ENCODE data around the gene OR3A2.

DNA sequence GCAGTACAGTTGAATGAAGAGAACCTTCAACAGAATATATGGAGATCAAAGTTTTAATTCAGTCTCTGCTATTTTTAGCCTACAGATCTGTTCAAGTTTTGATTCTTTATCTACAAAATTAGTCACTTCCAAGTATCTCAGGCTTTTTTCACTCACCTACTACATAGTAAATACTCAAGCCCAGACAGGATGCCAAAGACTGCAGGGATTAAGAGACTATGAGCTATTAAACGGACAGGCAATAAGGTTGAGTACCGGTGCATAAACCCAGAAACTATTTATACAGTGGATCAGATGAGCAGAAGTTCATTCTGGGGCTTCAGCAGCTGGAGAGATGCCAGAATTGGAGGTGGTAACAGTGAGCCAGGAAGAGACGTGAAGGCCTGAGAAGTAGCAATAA, 69.3 kb downstream of the OR3A2 start:
- TF ChIP-seq, protein P1, sequence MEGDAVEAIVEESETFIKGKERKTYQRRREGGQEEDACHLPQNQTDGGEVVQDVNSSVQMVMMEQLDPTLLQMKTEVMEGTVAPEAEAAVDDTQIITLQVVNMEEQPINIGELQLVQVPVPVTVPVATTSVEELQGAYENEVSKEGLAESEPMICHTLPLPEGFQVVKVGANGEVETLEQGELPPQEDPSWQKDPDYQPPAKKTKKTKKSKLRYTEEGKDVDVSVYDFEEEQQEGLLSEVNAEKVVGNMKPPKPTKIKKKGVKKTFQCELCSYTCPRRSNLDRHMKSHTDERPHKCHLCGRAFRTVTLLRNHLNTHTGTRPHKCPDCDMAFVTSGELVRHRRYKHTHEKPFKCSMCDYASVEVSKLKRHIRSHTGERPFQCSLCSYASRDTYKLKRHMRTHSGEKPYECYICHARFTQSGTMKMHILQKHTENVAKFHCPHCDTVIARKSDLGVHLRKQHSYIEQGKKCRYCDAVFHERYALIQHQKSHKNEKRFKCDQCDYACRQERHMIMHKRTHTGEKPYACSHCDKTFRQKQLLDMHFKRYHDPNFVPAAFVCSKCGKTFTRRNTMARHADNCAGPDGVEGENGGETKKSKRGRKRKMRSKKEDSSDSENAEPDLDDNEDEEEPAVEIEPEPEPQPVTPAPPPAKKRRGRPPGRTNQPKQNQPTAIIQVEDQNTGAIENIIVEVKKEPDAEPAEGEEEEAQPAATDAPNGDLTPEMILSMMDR (IDR thresholded peaks at IDR 0.05), result no peak
- TF ChIP-seq POLR2A (IDR thresholded peaks at IDR 0.05), result no peak
- TF ChIP-seq POLR2AphosphoS5 (IDR thresholded peaks at IDR 0.05), result no peak
- no peak for TF ChIP-seq EP300 (IDR thresholded peaks at IDR 0.05)
